H1 (cell line): ENCODE measurements around the gene LBR. TPM values are rescaled to one million over a fixed set of nuclear protein-coding genes. Genes with fewer than 3 reads are reported as not detected.

Source experiments
- CTCF ChIA-PET: fragments of 300-600 bp; sonication (Branson Sonifier 250); formaldehyde crosslinking; loops from one replicate; lab custom pipeline; 2021; ENCODE audit not compliant: partially characterized antibody; lab: Charles Lee
- POLR2A ChIA-PET: fragments of 300-600 bp; sonication (Branson Sonifier 250); formaldehyde crosslinking; loops from one replicate; lab custom pipeline; 2021; ENCODE audit warnings: inconsistent platforms; ENCODE audit not compliant: partially characterized antibody; lab: Charles Lee
- DNase-seq, 2 experiments: peaks; one replicate each; pipeline versions ENCODE4 v3.0.0 to v3.0.0-alpha.2; 2010 to 2022; ENCODE audit warnings: low spot score in 2 of 2, low read depth in 1 of 2, mixed read lengths in 1 of 2
- FAIRE-seq: peaks from 2 replicates; lab custom pipeline; 2011; peaks lifted over from hg19 to GRCh38; lab: Jason Lieb, UNC
- H2AFZ ChIP-seq: 2 replicates; pipeline ENCODE4 v1.8.1; 2012; ENCODE audit warnings: low read length, inconsistent platforms
- H2AK5ac ChIP-seq: 2 replicates; pipeline ENCODE4 v1.6.1; 2013; ENCODE audit warnings: low read depth, low read length
- H2BK120ac ChIP-seq: replicated peaks from 2 replicates; pipeline ENCODE3; 2013; ENCODE audit warnings: low read depth, low read length, inconsistent platforms
- H2BK12ac ChIP-seq: 2 replicates; pipeline ENCODE4 v1.6.1; 2013; ENCODE audit warnings: low read depth, low read length
- H2BK15ac ChIP-seq: 2 replicates; pipeline ENCODE4 v1.6.1; 2013; ENCODE audit warnings: low read length
- H2BK20ac ChIP-seq: 2 replicates; pipeline ENCODE4 v1.6.1; 2013; ENCODE audit warnings: low read length
- H2BK5ac ChIP-seq: 2 replicates; pipeline ENCODE4 v1.6.1; 2013; ENCODE audit warnings: low read depth, low read length
- H3K14ac ChIP-seq: 2 replicates; pipeline ENCODE4 v1.6.1; 2013; ENCODE audit warnings: inconsistent platforms; ENCODE audit not compliant: insufficient read length
- H3K18ac ChIP-seq: 2 replicates; pipeline ENCODE4 v1.6.1; 2013; ENCODE audit warnings: low read length; ENCODE audit errors: extremely low read depth
- H3K23ac ChIP-seq: 2 replicates; pipeline ENCODE4 v1.6.1; 2013; ENCODE audit warnings: inconsistent platforms; ENCODE audit not compliant: insufficient read length
- H3K23me2 ChIP-seq: 2 replicates; pipeline ENCODE4 v1.6.1; 2013; ENCODE audit warnings: low read depth, low read length
- H3K27ac ChIP-seq: 2 replicates; pipeline ENCODE4 v1.6.1; 2011; ENCODE audit warnings: low read depth, low read length, inconsistent platforms
- H3K27me3 ChIP-seq, 4 experiments: replicated peaks in 1 of 4; 1 replicate in 1 of 4; 2 replicates in 3 of 4; pipeline versions ENCODE4 v1.6.1 to v1.8.1; 2011 to 2013; ENCODE audit warnings: low read length in 3 of 4, mild to moderate bottlenecking in 3 of 4, inconsistent platforms in 2 of 4, mixed read lengths in 2 of 4, moderate library complexity in 1 of 4; ENCODE audit not compliant: control insufficient read depth in 3 of 4, insufficient read depth in 3 of 4; ENCODE audit errors: extremely low read depth in 1 of 4
- H3K36me3 ChIP-seq, 4 experiments: 2 replicates each; pipeline versions ENCODE4 v1.6.1 to v1.8.1; 2011 to 2013; ENCODE audit warnings: mild to moderate bottlenecking in 4 of 4, low read length in 3 of 4, moderate library complexity in 2 of 4, control low read depth in 1 of 4, inconsistent platforms in 1 of 4; ENCODE audit not compliant: insufficient read depth in 4 of 4, control insufficient read depth in 2 of 4
- H3K4ac ChIP-seq: replicated peaks from 2 replicates; pipeline ENCODE3; 2013; ENCODE audit warnings: low read length, low read depth, mixed read lengths, inconsistent platforms; ENCODE audit not compliant: insufficient read length
- H3K4me1 ChIP-seq, 4 experiments: replicated peaks in 1 of 4; 1 replicate in 1 of 4; 2 replicates in 3 of 4; pipeline versions ENCODE4 v1.6.1 to v1.8.1; 2011 to 2013; ENCODE audit warnings: low read length in 3 of 4, inconsistent platforms in 2 of 4, mixed read lengths in 1 of 4; ENCODE audit not compliant: insufficient read depth in 4 of 4, control insufficient read depth in 3 of 4
- H3K4me2 ChIP-seq, 2 experiments: 2 replicates each; pipeline versions ENCODE4 v1.6.1 to v1.8.1; 2011 to 2013; ENCODE audit warnings: low read depth in 2 of 2, low read length in 2 of 2, control low read depth in 1 of 2, inconsistent platforms in 1 of 2, mild to moderate bottlenecking in 1 of 2; ENCODE audit not compliant: insufficient read depth in 1 of 2
- H3K4me3 ChIP-seq, 4 experiments: fragments of 200-600, 300-600 bp in 1 of 4; sonication (generic), shearing (Covaris generic), sonication (Bioruptor Twin) in 1 of 4; 2 replicates each; pipeline versions ENCODE4 v1.5.1 to v1.8.1; 2011 to 2016; ENCODE audit warnings: low read length in 4 of 4, low read depth in 3 of 4, control low read depth in 2 of 4, inconsistent platforms in 2 of 4, mild to moderate bottlenecking in 2 of 4, mixed read lengths in 1 of 4, moderate library complexity in 1 of 4; ENCODE audit not compliant: insufficient read depth in 2 of 4; ENCODE audit errors: extremely low read depth in 1 of 4
- H3K56ac ChIP-seq: replicated peaks from 2 replicates; pipeline ENCODE3; 2013; ENCODE audit warnings: low read depth, mild to moderate bottlenecking, mixed read lengths, low read length, inconsistent platforms; ENCODE audit not compliant: insufficient read length
- H3K79me1 ChIP-seq: 2 replicates; pipeline ENCODE4 v1.6.1; 2013; ENCODE audit warnings: low read depth, low read length, control low read depth
- H3K79me2 ChIP-seq, 2 experiments: 2 replicates each; pipeline versions ENCODE4 v1.6.1 to v1.8.1; 2012 to 2013; ENCODE audit warnings: low read length in 2 of 2, mild to moderate bottlenecking in 2 of 2, inconsistent platforms in 1 of 2; ENCODE audit not compliant: insufficient read depth in 2 of 2, control insufficient read depth in 1 of 2
- H3K9ac ChIP-seq, 4 experiments: replicated peaks in 1 of 4; 1 replicate in 1 of 4; 2 replicates in 3 of 4; pipeline versions ENCODE4 v1.6.1 to v1.8.1; 2011 to 2013; ENCODE audit warnings: low read depth in 3 of 4, low read length in 3 of 4, control low read depth in 2 of 4, mild to moderate bottlenecking in 2 of 4, moderate library complexity in 2 of 4, inconsistent platforms in 1 of 4; ENCODE audit errors: extremely low read depth in 1 of 4
- H3K9me3 ChIP-seq, 2 experiments: 2 replicates each; pipeline versions ENCODE4 v1.6.1 to v1.8.1; 2012 to 2013; ENCODE audit warnings: mild to moderate bottlenecking in 2 of 2, moderate library complexity in 2 of 2, control low read depth in 1 of 2, inconsistent platforms in 1 of 2, low read depth in 1 of 2, low read length in 1 of 2, mixed read lengths in 1 of 2; ENCODE audit not compliant: insufficient read depth in 2 of 2
- H4K20me1 ChIP-seq, 2 experiments: replicated peaks in 1 of 2; 2 replicates each; pipeline versions ENCODE3 to v1.8.1; 2011 to 2013; ENCODE audit warnings: inconsistent platforms in 2 of 2, low read length in 2 of 2, mild to moderate bottlenecking in 1 of 2; ENCODE audit not compliant: insufficient read depth in 2 of 2, control insufficient read depth in 1 of 2
- H4K5ac ChIP-seq: 2 replicates; pipeline ENCODE4 v1.6.1; 2013; ENCODE audit warnings: low read length, low read depth, mixed read lengths, inconsistent platforms; ENCODE audit not compliant: insufficient read length
- H4K8ac ChIP-seq: 2 replicates; pipeline ENCODE4 v1.8.0; 2013; ENCODE audit warnings: mild to moderate bottlenecking, moderate library complexity, low read length, inconsistent platforms; ENCODE audit not compliant: insufficient read depth; ENCODE audit errors: extremely low read depth
- H4K91ac ChIP-seq: replicated peaks from 2 replicates; pipeline ENCODE3; 2013; ENCODE audit warnings: low read length, mixed read lengths, inconsistent platforms; ENCODE audit not compliant: insufficient read length
- ATF2 ChIP-seq: IDR thresholded peaks from 2 replicates; pipeline ENCODE4 v1.6.1; 2012; ENCODE audit warnings: low read length, inconsistent platforms
- CTBP2 ChIP-seq: IDR thresholded peaks from 2 replicates; pipeline ENCODE4 v1.7.0; 2011; ENCODE audit warnings: borderline replicate concordance, mild to moderate bottlenecking, moderate library complexity, mixed read lengths, low read length; ENCODE audit not compliant: insufficient read depth, insufficient read length
- EGR1 ChIP-seq: IDR thresholded peaks from 2 replicates; pipeline ENCODE4 v1.6.1; 2011; ENCODE audit warnings: low read depth, low read length, borderline replicate concordance
- EZH2 ChIP-seq: fragments of 200-600 bp; sonication (generic); IDR thresholded peaks from 2 replicates; pipeline ENCODE4 v1.7.1; 2012; ENCODE audit warnings: low read depth, mild to moderate bottlenecking, moderate library complexity, low read length, inconsistent platforms; ENCODE audit not compliant: severe bottlenecking
- JUND ChIP-seq: IDR thresholded peaks from 2 replicates; pipeline ENCODE4 v1.6.1; 2011; ENCODE audit warnings: mild to moderate bottlenecking, improper control_type of control experiment, low read length
- RNF2 ChIP-seq: fragments of 200-900, 300-1000 bp; sonication (generic); IDR thresholded peaks from 2 replicates; pipeline ENCODE4 v1.7.1; 2016; ENCODE audit warnings: borderline replicate concordance, low read depth, mild to moderate bottlenecking, antibody characterized with exemption, low read length; ENCODE audit not compliant: poor library complexity, severe bottlenecking; ENCODE audit errors: missing control alignments
- SIN3A ChIP-seq, 2 experiments: IDR thresholded peaks in 1 of 2; conservative IDR thresholded peaks in 1 of 2; 2 replicates each; pipeline ENCODE4 v1.6.1; 2011 to 2012; ENCODE audit warnings: low read length in 2 of 2, improper control_type of control experiment in 1 of 2, low read depth in 1 of 2, mild to moderate bottlenecking in 1 of 2
- TBP ChIP-seq: IDR thresholded peaks from 2 replicates; pipeline ENCODE4 v1.6.1; 2011; ENCODE audit warnings: low read depth, low read length, improper control_type of control experiment
- WGBS, 2 experiments: shearing (Covaris generic) in 1 of 2; methylation state at CpG; one replicate each; pipeline versions ENCODE4 v1.1.6 to v1.1.7; 2013 to 2015; ENCODE audit warnings: low lambda C conversion rate in 2 of 2, mixed read lengths in 2 of 2, inconsistent platforms in 1 of 2, low coverage in 1 of 2, missing lambda C conversion rate in 1 of 2; ENCODE audit not compliant: insufficient replicate concordance in 2 of 2, insufficient coverage in 1 of 2, insufficient read length in 1 of 2; ENCODE audit errors: extremely low coverage in 1 of 2, missing lambda C conversion rate in 1 of 2; 5-methylcytosine and 5-hydroxymethylcytosine counted together
- polyA plus RNA-seq, 7 experiments: library from polyadenylated mRNA; depleted of rRNA in 3 of 7; stranded (reverse) in 5 of 7; unstranded in 2 of 7; fragments of >200 nt in 5 of 7; fragments of 200-250 nt in 2 of 7; gene quantifications; 1 replicate in 5 of 7; 2 replicates in 1 of 7; 4 replicates in 1 of 7; pipeline versions ENCODE4 v1.2.1 to v1.2.3, GENCODE V29; 2011 to 2013; ENCODE audit warnings: missing spikeins in 2 of 7, mixed read lengths in 2 of 7
- total RNA-seq: library from RNA; stranded (reverse); fragmentation: NEBNext Ultra II Directional; extraction: Animal tissue kit (Norgen Biotek cat#: 25700); gene quantifications from 2 replicates; pipeline ENCODE4 v1.2.1, GENCODE V29; 2021

LBR gene
- total and polyA plus RNA-seq, 2 of the 8 experiments (the other 6 are each of a cell fraction or from before 2014, with no cell fraction given), result 32.1 to 89.8 TPM

- Histone ChIP-seq H3K27ac (no peak overlapping the region), H3K9ac (no peak overlapping the region), H3K27me3 (no peaks in the 10 kb centered on the region), H3K9me3 (no peaks in the 10 kb centered on the region), H3K23me2 (no peaks in the 10 kb centered on the region), H3K4me2 (no peak overlapping the region), H4K8ac (no peak overlapping the region), H3K4me1 (no peaks in the 10 kb centered on the region; a peak in 1 of 7 replicates), H3K4me3 (no peak overlapping the region), H4K5ac (no peak overlapping the region), H2BK120ac (no peak overlapping the region), H2AK5ac (no peak overlapping the region), H3K4ac (no peak overlapping the region), H3K36me3 (peaks cover 8 to 54% (median 23%) of the 10 kb centered on the region in 4 experiments; a peak in 7 of 8 replicates), H3K14ac (no peak overlapping the region), H3K79me1 (no peaks in the 10 kb centered on the region; the same call in 1 of the 2 replicates), H4K20me1 (peaks cover 0 to 5% of the 10 kb centered on the region in 2 experiments), H3K23ac (no peak overlapping the region), H3K18ac (no peak overlapping the region), H4K91ac (no peak overlapping the region), H2BK20ac (no peak overlapping the region), H3K79me2 (no peaks in the 10 kb centered on the region), H2BK5ac (no peak overlapping the region), H2BK12ac (no peak overlapping the region), H3K56ac (no peak overlapping the region), H2BK15ac (no peak overlapping the region), H2AFZ (no peak overlapping the region)
- FAIRE-seq (no peak), DNase-seq (no peak)
- 93% methylated on average over 5 of the region's 5 CpGs; no CpG with 5 or more reads in 1 of the 2 experiments for WGBS, 2 experiments
- POLR2A ChIA-PET, result interaction anchor here (0.8 to 0.9 kb wide), 2 partner anchors 12 to 14 kb away, joined by 3 to 4 read pairs; partner anchors contain the start of gene LBR
- CTCF ChIA-PET, result interaction anchor here (0.7 to 4.1 kb wide), 7 partner anchors 10 to 389 kb away, joined by 3 to 17 read pairs (median 4); partner anchors contain the start of gene LBR
- TF ChIP-seq EZH2 (no peak), TBP (no peak), RNF2 (no peak), SIN3A (conservative IDR thresholded peaks at IDR 0.05 in 1 of 2, IDR thresholded peaks at IDR 0.05 in 1 of 2; ENCODE audit: low read depth in 1 of 2, low read length in 2 of 2) (no peak), ATF2 (no peak), CTBP2 (no peak), EGR1 (no peak), JUND (no peak)
Measured at GRCh38 chr1:225413708-225414375, 14.0 kb downstream of the LBR start.
